MCF 10A (cell line): Measurements from ENCODE around the gene ORAI2. TPM values are rescaled to one million over a fixed set of nuclear protein-coding genes. Genes with fewer than 3 reads are reported as not detected.

Experiments
- BruUV-seq: library from RNA; stranded (reverse); fragments of 400-500 nt; replicated peaks from 2 replicates; lab custom pipeline; 2021; lab: Mats Ljungman, UMichigan
- CTCF ChIA-PET: fragments of 300-600 bp; sonication (Branson Sonifier 250); formaldehyde crosslinking; extraction: SDS; loops from one replicate; lab custom pipeline; 2021; ENCODE audit warnings: antibody characterized with exemption, inconsistent platforms; lab: Yijun Ruan, JAX
- POLR2A ChIA-PET: fragments of 300-600, 350-650 bp; sonication (Branson Sonifier 250); formaldehyde crosslinking; extraction: SDS; loops from one replicate; lab custom pipeline; 2020; ENCODE audit warnings: antibody characterized with exemption, inconsistent platforms; lab: Yijun Ruan, JAX
- DNase-seq: peaks from one replicate; pipeline ENCODE4 v3.0.0-alpha.2; 2018; ENCODE audit not compliant: unreplicated experiment
- H3K27ac Mint-ChIP-seq: one replicate; pipeline ENCODE4 v1.8.0; 2022; ENCODE audit warnings: mild to moderate bottlenecking, low read depth, mixed read lengths; ENCODE audit not compliant: unreplicated experiment
- H3K27me3 Mint-ChIP-seq: one replicate; pipeline ENCODE4 v1.8.0; 2022; ENCODE audit warnings: mixed read lengths; ENCODE audit not compliant: insufficient read depth, unreplicated experiment
- H3K36me3 Mint-ChIP-seq: one replicate; pipeline ENCODE4 v1.8.0; 2022; ENCODE audit warnings: mild to moderate bottlenecking, moderate library complexity, mixed read lengths; ENCODE audit not compliant: insufficient read depth, unreplicated experiment
- H3K4me1 Mint-ChIP-seq: one replicate; pipeline ENCODE4 v1.8.0; 2022; ENCODE audit warnings: mixed read lengths; ENCODE audit not compliant: insufficient read depth, unreplicated experiment
- H3K4me3 Mint-ChIP-seq: one replicate; pipeline ENCODE4 v1.8.0; 2022; ENCODE audit warnings: mild to moderate bottlenecking, moderate library complexity, mixed read lengths; ENCODE audit not compliant: unreplicated experiment
- H3K9me3 Mint-ChIP-seq: one replicate; pipeline ENCODE4 v1.8.0; 2022; ENCODE audit warnings: mixed read lengths; ENCODE audit not compliant: unreplicated experiment
- CTCF ChIP-seq: fragments of 200-600 bp; IDR thresholded peaks from one replicate; pipeline ENCODE4 v1.8.0; 2022; ENCODE audit warnings: antibody characterized with exemption, mild to moderate bottlenecking; ENCODE audit not compliant: unreplicated experiment
- intact Hi-C: fragments of 100-400 bp; cut with micrococcal nuclease; formaldehyde crosslinking; loops from 2 replicates; pipeline ENCODE4 v1.14.1; 2022
- total RNA-seq: library from RNA; stranded (reverse); gene quantifications from 2 replicates; pipeline ENCODE4 v1.2.3, GENCODE V29; 2022

The ORAI2 gene
- total RNA-seq, 1 experiment from 2014 or later, result 9.1 TPM

DNA sequence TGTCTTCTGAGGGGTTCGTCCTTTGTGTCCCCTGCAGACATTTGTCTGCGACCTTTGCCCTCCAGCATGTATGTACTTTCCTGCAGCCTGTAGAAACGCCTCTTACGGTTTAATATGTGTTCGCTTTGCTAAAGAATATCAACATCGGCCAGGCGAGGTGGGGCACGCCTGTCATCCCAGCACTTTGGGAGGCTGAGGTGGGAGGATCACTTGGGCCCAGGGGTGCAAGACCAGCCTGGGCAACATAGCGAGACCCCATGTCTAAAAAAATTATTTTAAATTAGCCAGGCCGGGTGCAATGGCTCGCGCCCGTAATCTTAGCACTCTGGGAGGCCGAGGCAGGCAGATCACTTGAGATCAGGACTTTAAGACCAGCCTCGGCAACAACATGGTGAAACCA, 15.8 kb downstream of the ORAI2 start:
- no peaks in the 10 kb centered on the region for H3K27me3 Mint-ChIP-seq
- CTCF ChIA-PET, result no interaction called here
- H3K4me3 Mint-ChIP-seq, result no peak overlapping the region
- DNase-seq, result no peak
- no peaks in the 10 kb centered on the region for H3K4me1 Mint-ChIP-seq
- no peaks in the 10 kb centered on the region for H3K9me3 Mint-ChIP-seq
- no peak overlapping the region for H3K27ac Mint-ChIP-seq
- TF ChIP-seq CTCF, result no peak
- no TSS peak for BruUV-seq
- intact Hi-C loops, result no loop called here
- H3K36me3 Mint-ChIP-seq, result peaks cover 7% of the 10 kb centered on the region
- POLR2A ChIA-PET, result interaction anchor here (3.0 kb wide), 1 partner anchor 15 kb away, joined by 7 read pairs; the partner anchor contains the start of genes ALKBH4 and LRWD1

DNA sequence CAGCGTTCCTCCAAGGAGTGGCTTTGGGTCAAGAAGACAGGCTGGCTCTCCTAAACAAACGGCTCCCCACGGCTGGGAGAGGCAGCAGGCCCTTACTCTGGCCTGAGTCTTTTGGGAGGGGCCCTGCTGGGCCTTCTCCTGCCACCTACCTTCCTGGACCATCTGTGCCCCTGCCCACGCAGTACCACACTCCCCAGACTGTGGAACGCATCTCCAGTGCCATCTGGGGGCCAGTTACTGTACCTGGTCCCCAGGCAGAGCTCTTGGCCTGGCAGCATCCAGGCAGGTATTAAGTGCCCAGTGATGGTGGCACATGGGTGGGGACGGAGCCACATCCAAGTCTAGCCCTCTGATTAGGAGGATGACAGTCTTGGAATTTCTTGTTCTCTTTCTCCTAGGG, 16.9 kb downstream of the ORAI2 start:
- intact Hi-C loops, result no loop called here
- Mint-ChIP-seq H3K9me3 (no peaks in the 10 kb centered on the region), H3K27ac (no peak overlapping the region), H3K4me3 (no peak overlapping the region), H3K27me3 (no peaks in the 10 kb centered on the region), H3K36me3 (peaks cover 12% of the 10 kb centered on the region), H3K4me1 (no peaks in the 10 kb centered on the region)
- BruUV-seq, result no TSS peak
- peak; percentile 22 for DNase-seq
- TF ChIP-seq CTCF, result no peak
- CTCF ChIA-PET, result interaction anchor here (0.5 to 1.0 kb wide), 2 partner anchors 12 to 28 kb away, joined by 3 to 4 read pairs; no protein-coding TSS in a partner anchor
- POLR2A ChIA-PET, result interaction anchor here (3.0 kb wide), 1 partner anchor 14 kb away, joined by 7 read pairs; the partner anchor contains the start of genes ALKBH4 and LRWD1

GRCh38 chr7:102451371-102452054, 18.1 kb downstream of the ORAI2 start:
- ChIA-PET POLR2A (interaction anchor here (3.0 kb wide), 1 partner anchor 13 kb away, joined by 7 read pairs; the partner anchor contains the start of genes ALKBH4 and LRWD1), CTCF (interaction anchor here (0.6 to 1.1 kb wide), 2 partner anchors 47 to 1307 kb away, joined by 3 to 4 read pairs; no protein-coding TSS in a partner anchor)
- TF ChIP-seq CTCF, result no peak
- Mint-ChIP-seq H3K4me3 (no peak overlapping the region), H3K9me3 (no peaks in the 10 kb centered on the region), H3K27ac (no peak overlapping the region), H3K27me3 (no peaks in the 10 kb centered on the region), H3K36me3 (peaks cover 12% of the 10 kb centered on the region), H3K4me1 (no peaks in the 10 kb centered on the region)
- no TSS peak for BruUV-seq
- peak; percentile 62 for DNase-seq
- intact Hi-C loops, result no loop called here

DNA sequence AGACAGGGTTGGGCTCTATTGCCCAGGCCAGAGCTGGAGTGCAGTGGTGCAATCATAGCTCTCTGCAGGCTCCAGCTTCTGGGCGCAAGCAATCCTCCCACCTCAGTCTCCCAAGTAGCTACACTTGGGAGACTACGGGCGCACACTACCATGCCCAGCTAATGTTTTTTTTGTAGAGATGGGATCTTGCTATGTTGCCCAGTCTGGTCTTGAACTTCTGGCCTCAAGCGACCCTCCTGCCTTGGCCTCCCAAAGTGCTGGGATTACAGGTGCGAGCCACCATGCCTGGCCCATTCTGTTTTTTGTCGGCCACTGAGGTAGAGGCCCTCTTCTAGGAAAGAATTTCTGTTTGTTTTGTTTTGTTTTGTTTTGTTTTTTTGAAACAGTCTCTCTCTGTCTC, 19.1 kb downstream of the ORAI2 start:
- no peaks in the 10 kb centered on the region for H3K4me1 Mint-ChIP-seq
- H3K36me3 Mint-ChIP-seq, result peaks cover 18% of the 10 kb centered on the region
- no peak overlapping the region for H3K27ac Mint-ChIP-seq
- ChIA-PET POLR2A (interaction anchor here (1.0 kb wide), 1 partner anchor 55 kb away, joined by 4 read pairs; no protein-coding TSS in a partner anchor), CTCF (interaction anchor here (0.6 to 1.1 kb wide), 2 partner anchors 48 to 1308 kb away, joined by 3 to 4 read pairs; no protein-coding TSS in a partner anchor)
- no peaks in the 10 kb centered on the region for H3K9me3 Mint-ChIP-seq
- no peak for TF ChIP-seq CTCF
- no peaks in the 10 kb centered on the region for H3K27me3 Mint-ChIP-seq
- no peak for DNase-seq
- no TSS peak for BruUV-seq
- intact Hi-C loops, result no loop called here
- no peak overlapping the region for H3K4me3 Mint-ChIP-seq
